Neuronal stem cell (in vitro differentiated cells): ENCODE data around the gene COL28A1.

ENCODE experiments used
- DNase-seq: peaks from one replicate; pipeline ENCODE4 v3.0.0-alpha.2; 2013; ENCODE audit warnings: low spot score
- H2AFZ ChIP-seq: one replicate; pipeline ENCODE4 v1.6.1; 2013; ENCODE audit warnings: mild to moderate bottlenecking, low read length, inconsistent platforms
- H2AK5ac ChIP-seq: 2 replicates; pipeline ENCODE4 v1.6.1; 2013; ENCODE audit warnings: low read depth, mild to moderate bottlenecking, inconsistent platforms, low read length, moderate library complexity, mixed read lengths
- H2BK120ac ChIP-seq: 2 replicates; pipeline ENCODE4 v1.6.1; 2013; ENCODE audit warnings: low read depth, mild to moderate bottlenecking, inconsistent platforms, low read length, moderate library complexity, mixed read lengths
- H2BK12ac ChIP-seq: one replicate; pipeline ENCODE4 v1.6.1; 2013; ENCODE audit warnings: low read length, inconsistent platforms
- H2BK15ac ChIP-seq: 2 replicates; pipeline ENCODE4 v1.6.1; 2013; ENCODE audit warnings: mild to moderate bottlenecking, low read length, inconsistent platforms, mixed read lengths
- H2BK5ac ChIP-seq: one replicate; pipeline ENCODE4 v1.6.1; 2013; ENCODE audit warnings: inconsistent platforms, mild to moderate bottlenecking, low read length, moderate library complexity
- H3K14ac ChIP-seq: one replicate; pipeline ENCODE4 v1.6.1; 2013; ENCODE audit warnings: low read length, inconsistent platforms
- H3K18ac ChIP-seq: 2 replicates; pipeline ENCODE4 v1.6.1; 2013; ENCODE audit warnings: low read length, inconsistent platforms
- H3K23ac ChIP-seq: 2 replicates; pipeline ENCODE4 v1.6.1; 2013; ENCODE audit warnings: low read depth, mild to moderate bottlenecking, mixed read lengths, low read length, inconsistent platforms; ENCODE audit not compliant: poor library complexity
- H3K27ac ChIP-seq: replicated peaks from 3 replicates; pipeline ENCODE4 v1.5.1; 2013; ENCODE audit warnings: low read length, inconsistent platforms
- H3K27me3 ChIP-seq, 3 experiments: 2 replicates each; pipeline ENCODE4 v1.6.1; 2013; ENCODE audit warnings: low read length in 3 of 3, mild to moderate bottlenecking in 2 of 3, inconsistent platforms in 1 of 3, low read depth in 1 of 3, mixed read lengths in 1 of 3, moderate library complexity in 1 of 3; ENCODE audit not compliant: control insufficient read depth in 3 of 3, insufficient read depth in 3 of 3
- H3K36me3 ChIP-seq, 2 donors: replicated peaks in 1 of 2; 2 replicates each; pipeline ENCODE4 v1.6.1; 2013; ENCODE audit warnings: low read length in 2 of 2; ENCODE audit not compliant: control insufficient read depth in 2 of 2, insufficient read depth in 2 of 2
- H3K4ac ChIP-seq: 2 replicates; pipeline ENCODE4 v1.6.1; 2013; ENCODE audit warnings: inconsistent platforms, mild to moderate bottlenecking, low read length, moderate library complexity
- H3K4me1 ChIP-seq, 2 donors: 1 replicate in 1 of 2; 2 replicates in 1 of 2; pipeline ENCODE4 v1.6.1; 2013; ENCODE audit warnings: low read length in 2 of 2, low read depth in 1 of 2; ENCODE audit not compliant: control insufficient read depth in 2 of 2, insufficient read depth in 1 of 2
- H3K4me2 ChIP-seq: one replicate; pipeline ENCODE4 v1.6.1; 2013; ENCODE audit warnings: mild to moderate bottlenecking, low read length, inconsistent platforms; ENCODE audit not compliant: insufficient read depth, poor library complexity, severe bottlenecking
- H3K4me3 ChIP-seq, 2 donors: 2 replicates each; pipeline ENCODE4 v1.5.1; 2013; ENCODE audit warnings: low read length in 2 of 2, mild to moderate bottlenecking in 2 of 2, inconsistent platforms in 1 of 2, moderate library complexity in 1 of 2
- H3K79me1 ChIP-seq: one replicate; pipeline ENCODE4 v1.6.1; 2013; ENCODE audit warnings: low read depth, mild to moderate bottlenecking, inconsistent platforms, low read length, moderate library complexity
- H3K9ac ChIP-seq: one replicate; pipeline ENCODE4 v1.6.1; 2013; ENCODE audit warnings: mild to moderate bottlenecking, low read depth, low read length, inconsistent platforms; ENCODE audit not compliant: poor library complexity
- H3K9me3 ChIP-seq, 2 donors: replicated peaks in 1 of 2; 2 replicates each; pipeline versions ENCODE3 to v1.6.1; 2013; ENCODE audit warnings: low read length in 2 of 2, mild to moderate bottlenecking in 2 of 2, inconsistent platforms in 1 of 2, low read depth in 1 of 2, mixed read lengths in 1 of 2, moderate library complexity in 1 of 2; ENCODE audit not compliant: control insufficient read depth in 2 of 2, insufficient read depth in 1 of 2
- H4K8ac ChIP-seq: one replicate; pipeline ENCODE4 v1.6.1; 2013; ENCODE audit warnings: low read depth, mild to moderate bottlenecking, inconsistent platforms, low read length, moderate library complexity
- H4K91ac ChIP-seq: one replicate; pipeline ENCODE4 v1.6.1; 2013; ENCODE audit warnings: low read length, low read depth, mild to moderate bottlenecking, inconsistent platforms; ENCODE audit not compliant: poor library complexity
- WGBS, 2 donors: extraction: QIAGEN DNeasy Blood & Tissue Kit; methylation state at CpG; one replicate each; pipeline ENCODE4 v1.1.7; 2013; ENCODE audit warnings: missing lambda C conversion rate in 2 of 2, mixed read lengths in 1 of 2; ENCODE audit not compliant: insufficient read length in 2 of 2, insufficient replicate concordance in 1 of 2; ENCODE audit errors: extremely low coverage in 2 of 2; 5-methylcytosine and 5-hydroxymethylcytosine counted together

COL28A1 gene

DNA sequence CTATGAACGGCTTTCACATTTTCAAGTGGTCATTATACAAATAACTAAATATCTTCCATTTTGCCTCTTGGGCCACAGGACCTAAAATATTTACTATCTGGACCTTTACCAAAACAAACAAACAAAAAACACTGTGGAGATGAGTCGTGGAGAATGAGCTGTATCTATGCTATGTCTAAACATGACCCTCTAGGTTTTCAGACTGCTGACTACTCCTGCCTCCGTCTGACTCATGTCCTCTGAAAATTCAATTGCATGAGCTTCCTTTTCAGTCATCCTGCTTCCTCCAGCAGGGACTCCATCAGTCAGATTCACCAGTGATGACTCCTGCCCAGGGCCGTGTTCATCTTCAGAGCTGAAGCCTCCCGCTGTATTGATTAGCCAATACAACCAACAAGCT lies 96.8 kb downstream of the COL28A1 start:
- peaks cover 0 to 2% of the 10 kb centered on the region in 2 donors for H3K9me3 ChIP-seq
- WGBS, 2 donors = no CpG with 5 or more reads among the region's 5 CpGs
- no peaks in the 10 kb centered on the region for H3K36me3 ChIP-seq

DNA sequence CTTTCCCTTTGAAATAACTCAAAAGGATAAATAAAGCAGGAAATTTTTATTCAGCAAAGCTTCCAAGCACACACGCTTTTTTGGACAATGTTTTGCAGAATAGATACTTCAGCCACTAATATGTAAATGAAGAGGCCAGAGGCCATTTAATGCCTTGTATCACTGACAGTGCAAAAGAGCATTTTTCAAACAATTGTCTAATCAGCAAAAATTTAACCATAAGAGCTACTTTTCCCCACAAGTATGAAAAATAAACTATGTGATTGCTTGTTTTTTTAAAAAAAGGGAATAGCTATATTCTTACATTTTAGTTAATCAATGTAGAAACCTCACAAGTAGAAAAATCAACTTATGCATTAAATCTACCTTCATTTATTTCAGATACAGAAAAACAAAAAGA lies 99.7 kb downstream of the COL28A1 start:
- H3K9me3 ChIP-seq = no peaks in the 10 kb centered on the region
- no peak overlapping the region for H3K4me3 ChIP-seq
- no peak for DNase-seq
- WGBS, 2 donors = no CpG with 5 or more reads among the region's 1 CpG
- H4K91ac ChIP-seq = no peak overlapping the region
- no peak overlapping the region for H3K23ac ChIP-seq
- H2BK5ac ChIP-seq = no peak overlapping the region
- H3K4me2 ChIP-seq = no peak overlapping the region
- no peak overlapping the region for H2AK5ac ChIP-seq
- H3K79me1 ChIP-seq = no peaks in the 10 kb centered on the region
- no peak overlapping the region for H2AFZ ChIP-seq
- no peak overlapping the region for H3K27ac ChIP-seq
- no peaks in the 10 kb centered on the region for H3K4me1 ChIP-seq
- no peaks in the 10 kb centered on the region for H3K27me3 ChIP-seq
- no peak overlapping the region for H3K4ac ChIP-seq
- H3K9ac ChIP-seq = no peak overlapping the region
- no peak overlapping the region for H2BK12ac ChIP-seq
- no peak overlapping the region for H3K18ac ChIP-seq
- H3K14ac ChIP-seq = no peak overlapping the region
- no peak overlapping the region for H2BK120ac ChIP-seq
- no peak overlapping the region for H4K8ac ChIP-seq
- H3K36me3 ChIP-seq = no peaks in the 10 kb centered on the region
- H2BK15ac ChIP-seq = no peak overlapping the region

More for the DNA sequence above, 96.8 kb downstream of the COL28A1 start:
- H2BK15ac ChIP-seq = no peak overlapping the region
- no peak for DNase-seq
- H2AFZ ChIP-seq = peak overlapping the region; percentile 61
- H2AK5ac ChIP-seq = no peak overlapping the region
- no peak overlapping the region for H2BK120ac ChIP-seq
- H3K14ac ChIP-seq = no peak overlapping the region
- peak overlapping the region; percentile 6 for H3K18ac ChIP-seq
- no peak overlapping the region for H3K9ac ChIP-seq
- no peak overlapping the region for H3K4me2 ChIP-seq
- no peak overlapping the region for H3K27ac ChIP-seq
- no peaks in the 10 kb centered on the region for H3K27me3 ChIP-seq
- no peaks in the 10 kb centered on the region for H3K79me1 ChIP-seq
- H4K8ac ChIP-seq = no peak overlapping the region
- H3K4me1 ChIP-seq = no peaks in the 10 kb centered on the region
- no peak overlapping the region for H3K4me3 ChIP-seq
- H2BK12ac ChIP-seq = no peak overlapping the region
- H2BK5ac ChIP-seq = no peak overlapping the region
- H4K91ac ChIP-seq = no peak overlapping the region
- H3K4ac ChIP-seq = no peak overlapping the region
- no peak overlapping the region for H3K23ac ChIP-seq

DNA sequence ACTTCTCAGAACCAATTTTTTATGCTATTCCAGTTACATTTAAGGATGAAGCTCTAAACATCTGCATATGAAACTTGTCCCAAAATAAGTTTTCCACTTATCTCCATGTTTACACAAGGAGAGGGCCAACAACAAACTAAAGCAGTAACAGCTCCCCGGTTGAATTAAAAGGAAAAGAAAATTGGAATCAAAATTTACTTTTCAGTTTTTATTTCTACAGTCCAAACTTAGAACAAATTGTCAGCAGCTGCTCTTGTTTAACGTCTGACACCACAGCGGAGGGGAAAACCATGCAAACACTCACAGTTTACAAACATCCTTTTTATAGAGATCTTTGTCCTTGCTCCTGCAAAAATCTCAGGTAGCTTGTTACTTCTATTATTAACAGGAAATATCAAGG lies 101.3 kb downstream of the COL28A1 start:
- Histone ChIP-seq H4K91ac (no peak overlapping the region), H2BK5ac (no peak overlapping the region), H3K27ac (no peak overlapping the region), H3K9ac (no peak overlapping the region), H3K4me1 (no peaks in the 10 kb centered on the region), H2AK5ac (no peak overlapping the region), H3K4me2 (no peak overlapping the region), H2BK12ac (no peak overlapping the region), H3K79me1 (no peaks in the 10 kb centered on the region), H3K23ac (no peak overlapping the region), H3K4me3 (no peak overlapping the region), H3K14ac (no peak overlapping the region), H2BK120ac (no peak overlapping the region), H2AFZ (no peak overlapping the region), H3K27me3 (no peaks in the 10 kb centered on the region), H4K8ac (no peak overlapping the region), H3K18ac (no peak overlapping the region), H3K9me3 (no peaks in the 10 kb centered on the region), H2BK15ac (no peak overlapping the region), H3K36me3 (no peaks in the 10 kb centered on the region), H3K4ac (no peak overlapping the region)
- no CpG with 5 or more reads among the region's 3 CpGs for WGBS, 2 donors
- DNase-seq = no peak

DNA sequence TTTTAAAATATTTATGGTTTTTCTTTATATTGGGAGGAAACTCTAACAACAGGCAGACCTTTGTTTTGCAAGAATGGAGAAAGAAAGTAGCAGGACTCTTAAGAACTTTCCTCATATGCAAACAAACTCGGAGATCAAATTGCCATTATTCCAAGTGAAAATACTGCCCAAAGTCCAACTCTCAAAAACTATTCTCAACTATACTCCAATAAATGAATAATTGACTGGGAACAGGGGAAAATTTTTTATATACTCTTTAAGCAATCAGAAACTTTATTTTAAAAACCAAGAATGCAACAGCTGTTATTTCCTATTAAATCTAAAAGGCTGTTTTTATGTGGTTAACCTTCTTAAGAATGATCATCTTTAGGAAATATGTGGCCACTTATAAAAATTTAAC lies 101.9 kb downstream of the COL28A1 start:
- H3K14ac ChIP-seq = no peak overlapping the region
- no peak overlapping the region for H2AFZ ChIP-seq
- no peak overlapping the region for H3K4ac ChIP-seq
- no peaks in the 10 kb centered on the region for H3K79me1 ChIP-seq
- no peak overlapping the region for H2BK120ac ChIP-seq
- no peak overlapping the region for H2BK5ac ChIP-seq
- no peak for DNase-seq
- H4K91ac ChIP-seq = no peak overlapping the region
- no peaks in the 10 kb centered on the region for H3K4me1 ChIP-seq
- no peaks in the 10 kb centered on the region for H3K9me3 ChIP-seq
- no peak overlapping the region for H2AK5ac ChIP-seq
- H3K4me2 ChIP-seq = no peak overlapping the region
- H3K27me3 ChIP-seq = no peaks in the 10 kb centered on the region
- no peak overlapping the region for H3K18ac ChIP-seq
- no peak overlapping the region for H3K23ac ChIP-seq
- H3K9ac ChIP-seq = no peak overlapping the region
- H3K27ac ChIP-seq = no peak overlapping the region
- H2BK12ac ChIP-seq = no peak overlapping the region
- H3K4me3 ChIP-seq = no peak overlapping the region
- H3K36me3 ChIP-seq = no peaks in the 10 kb centered on the region
- WGBS, 2 donors = no CpG with 5 or more reads among the region's 1 CpG
- no peak overlapping the region for H2BK15ac ChIP-seq
- H4K8ac ChIP-seq = no peak overlapping the region
